Adrenal gland (tissue), 5 donors: ENCODE results near the gene TMEM184C.

Source experiments
- CTCF ChIP-seq, 6 experiments: fragments of 450-650 bp in 4 of 6; fragments of 200-600 bp in 2 of 6; sonication (generic) in 1 of 6; IDR thresholded peaks; 1 replicate in 5 of 6; 2 replicates in 1 of 6; pipeline versions ENCODE4 v1.5.1 to v1.8.0; 2016 to 2021; ENCODE audit warnings: antibody characterized with exemption in 6 of 6, mild to moderate bottlenecking in 2 of 6, moderate library complexity in 1 of 6
- POLR2A ChIP-seq, 2 donors: fragments of 450-650 bp; IDR thresholded peaks; one replicate each; pipeline ENCODE4 v1.6.1; 2017; ENCODE audit warnings: antibody characterized with exemption in 2 of 2, mild to moderate bottlenecking in 2 of 2, moderate library complexity in 1 of 2
- donor health status: DM: no; HTN: no; CAD: no.

- TF ChIP-seq CTCF (IDR thresholded peaks at IDR 0.05) (no peak), POLR2A (IDR thresholded peaks at IDR 0.05) (no peak)
These were observed 18.2 kb downstream of the TMEM184C start for GRCh38 chr4:147635348-147635747.
